Measurements from ENCODE around the gene LRIT1. TPM values are rescaled to one million over a fixed set of nuclear protein-coding genes. Genes with fewer than 3 reads are reported as not detected.

LRIT1 gene
- total and polyA plus RNA-seq, 2 of the 8 experiments (the other 6 are each of a cell fraction or from before 2014, with no cell fraction given), result 0.03 TPM; not detected in 1

GRCh38 chr10:84235096-84235495, 6.2 kb downstream of the LRIT1 start (continued):
- TF ChIP-seq USF2 (IDR thresholded peaks at IDR 0.05; ENCODE audit: low read length) (no peak), BRCA1 (IDR thresholded peaks at IDR 0.05; ENCODE audit: low read depth, low read length) (no peak), EGR1 (IDR thresholded peaks at IDR 0.05; ENCODE audit: borderline replicate concordance, low read depth, low read length) (no peak), SP1 (IDR thresholded peaks at IDR 0.05; ENCODE audit: low read depth, low read length) (no peak), SIN3A (conservative IDR thresholded peaks at IDR 0.05 in 1 of 2, IDR thresholded peaks at IDR 0.05 in 1 of 2; ENCODE audit: low read depth in 1 of 2, low read length in 2 of 2) (no peak), RBBP5 (IDR thresholded peaks at IDR 0.05; ENCODE audit: borderline replicate concordance, low read depth, low read length) (no peak), CHD2 (IDR thresholded peaks at IDR 0.05; ENCODE audit: low read length) (no peak)
